ENCODE data around the gene TMLHE.
"Not testable (repeated sequence)": the region's sequence is repeated elsewhere in the genome, so short reads cannot be mapped to it uniquely, and the experiment has no call there.

Gene TMLHE

GRCh38 chrX:155495134-155495533, 117.6 kb downstream of the TMLHE start:
- DNase-seq (ENCODE audit: low read depth in 2 of 2) = not testable (repeated sequence)

GRCh38 chrX:155491421-155491820, 121.3 kb downstream of the TMLHE start:
- DNase-seq (ENCODE audit: low read depth in 2 of 2) = not testable (repeated sequence)

GRCh38 chrX:155477136-155477535, 135.6 kb downstream of the TMLHE start:
- DNase-seq (ENCODE audit: low read depth in 2 of 2) = not testable (repeated sequence)

GRCh38 chrX:155466269-155466938, 146.3 kb downstream of the TMLHE start:
- not testable (repeated sequence) for DNase-seq (ENCODE audit: low read depth in 2 of 2)

DNA sequence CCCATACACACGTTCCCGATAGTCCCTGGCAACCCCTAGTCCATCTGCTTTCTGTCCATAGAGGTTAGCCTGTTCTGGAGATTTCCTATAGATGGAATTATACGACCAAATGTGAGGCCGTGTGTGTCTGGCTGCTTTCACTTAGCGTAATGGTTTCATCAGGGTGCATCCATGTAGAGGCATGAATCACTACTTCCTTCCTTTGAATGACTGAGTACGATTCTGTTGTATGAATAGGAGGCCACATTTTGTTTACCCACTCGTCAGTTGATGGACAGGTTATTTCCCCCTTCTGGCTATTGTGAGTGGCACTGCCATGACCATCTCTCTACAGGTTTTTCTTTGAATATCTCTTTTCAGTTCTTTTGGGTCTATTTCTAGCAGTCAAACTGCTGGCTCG, 152.3 kb downstream of the TMLHE start:
- not testable (repeated sequence) for DNase-seq (ENCODE audit: low read depth in 2 of 2)

DNA sequence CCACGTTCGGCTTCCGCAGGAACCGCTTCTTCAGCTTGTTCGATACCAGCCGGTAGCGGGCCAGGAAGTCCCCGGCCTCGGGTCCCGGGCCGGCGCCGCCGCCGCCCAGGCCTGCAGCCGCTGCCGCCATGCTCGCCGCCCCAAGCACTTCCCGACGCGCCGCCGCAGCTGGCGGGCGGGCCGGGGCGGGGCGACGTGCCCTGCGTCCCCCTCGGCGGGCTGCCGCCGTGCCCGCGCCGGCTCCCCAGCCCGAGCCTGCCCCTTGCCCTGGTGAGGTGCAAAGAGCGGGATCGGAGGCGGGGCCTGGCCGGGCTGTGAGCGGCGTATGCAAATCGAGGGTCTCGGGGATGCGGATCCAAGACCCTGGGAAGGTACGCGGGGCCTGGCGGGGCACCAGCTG, 154.3 kb downstream of the TMLHE start, which contains the start of gene F8A3:
F8A3 (minus strand) TSS at position 150 of the 400 bp plus-strand sequence; CDS start at position 130, 20 bp downstream.
- not testable (repeated sequence) for DNase-seq (ENCODE audit: low read depth in 2 of 2)

GRCh38 chrX:155457761-155458447, 154.8 kb downstream of the TMLHE start:
- not testable (repeated sequence) for DNase-seq (ENCODE audit: low read depth in 2 of 2)

DNA sequence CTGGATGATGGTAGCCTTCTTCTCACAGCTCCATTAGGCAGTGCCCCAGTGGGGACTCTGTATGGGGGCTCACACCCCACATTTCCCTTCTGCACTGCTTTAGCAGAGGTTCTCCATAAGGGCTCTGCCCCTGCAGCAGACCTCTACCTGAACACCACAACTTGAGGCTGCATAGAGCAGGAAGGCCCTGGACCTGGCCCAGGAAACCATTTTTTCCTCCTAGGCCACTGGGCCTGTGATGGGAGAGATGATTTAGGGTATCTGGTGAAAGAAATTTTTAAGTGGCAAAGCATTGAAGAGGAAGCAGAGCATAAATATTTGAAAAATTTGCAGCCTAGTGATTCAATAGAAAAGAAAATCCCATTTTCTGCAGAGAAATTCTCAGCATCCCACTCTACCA, 171.7 kb downstream of the TMLHE start:
- DNase-seq (ENCODE audit: low read depth in 2 of 2) = no peak

Measured in activated CD8-positive, alpha-beta memory T cell treated with anti-CD3 and anti-CD28 coated beads for 4 hours (primary cell).